Activated T-cell treated with anti-CD3 and anti-CD28 coated beads for 24 hours (primary cell): Measurements from ENCODE around the gene CH25H.
"Not testable (repeated sequence)": the region's sequence is repeated elsewhere in the genome, so short reads cannot be mapped to it uniquely, and the experiment has no call there.

Experiments
- DNase-seq: peaks from one replicate; pipeline ENCODE4 v3.0.0-alpha.2; 2020; ENCODE audit warnings: low read depth

The CH25H gene, protein sequence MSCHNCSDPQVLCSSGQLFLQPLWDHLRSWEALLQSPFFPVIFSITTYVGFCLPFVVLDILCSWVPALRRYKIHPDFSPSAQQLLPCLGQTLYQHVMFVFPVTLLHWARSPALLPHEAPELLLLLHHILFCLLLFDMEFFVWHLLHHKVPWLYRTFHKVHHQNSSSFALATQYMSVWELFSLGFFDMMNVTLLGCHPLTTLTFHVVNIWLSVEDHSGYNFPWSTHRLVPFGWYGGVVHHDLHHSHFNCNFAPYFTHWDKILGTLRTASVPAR

DNA sequence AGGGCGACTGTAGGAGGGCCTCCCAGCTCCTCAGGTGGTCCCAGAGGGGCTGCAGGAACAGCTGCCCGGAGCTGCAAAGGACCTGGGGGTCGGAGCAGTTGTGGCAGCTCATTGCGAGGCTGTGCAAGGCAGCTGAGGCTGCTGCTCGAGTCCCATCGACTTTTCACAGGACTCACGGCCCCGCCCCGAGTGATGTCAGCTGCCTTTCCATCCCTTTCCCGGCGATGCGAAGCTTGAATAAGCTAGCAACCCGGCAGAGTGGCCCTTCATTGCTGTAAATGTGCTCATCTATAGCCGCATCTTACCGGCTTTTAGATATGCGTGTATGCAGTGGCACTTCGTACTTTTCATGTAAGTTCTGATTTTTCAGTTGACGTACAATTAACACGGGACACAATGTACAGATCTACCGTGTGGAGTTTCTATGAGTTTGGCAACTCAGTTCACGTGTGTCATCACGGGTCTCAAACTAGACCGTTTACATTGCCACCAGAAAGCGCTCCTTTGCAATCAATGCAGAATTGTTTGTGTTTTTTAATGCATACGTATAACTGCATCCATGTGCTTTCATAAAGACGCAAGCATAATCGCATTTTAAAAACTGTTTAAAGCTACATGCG, at the start of gene CH25H:
Gene CH25H (minus strand): TSS at position 137 of the 620 bp plus-strand sequence. CDS start 25 bp downstream, at position 112.
- peak; percentile 36 for DNase-seq

DNA sequence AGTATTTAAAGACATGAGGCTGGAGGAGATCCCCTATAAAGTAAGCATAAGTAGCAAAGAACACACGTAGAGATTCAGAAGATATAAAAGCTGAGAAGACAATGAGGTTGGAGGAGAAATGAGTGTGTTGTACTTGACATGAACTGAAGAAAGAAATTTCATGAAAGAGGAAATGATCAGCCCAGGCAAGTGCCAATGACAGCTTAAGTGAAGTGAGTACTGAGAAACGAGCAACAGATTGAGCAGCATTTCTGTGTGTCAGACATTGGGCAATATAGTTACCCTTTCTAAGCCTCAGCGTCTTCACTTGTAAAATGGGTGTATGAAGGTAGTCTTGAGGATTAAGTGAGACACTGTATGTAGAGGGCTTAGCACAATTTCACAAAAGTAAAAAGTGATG, 49.2 kb upstream of the CH25H start:
- DNase-seq, result no peak

DNA sequence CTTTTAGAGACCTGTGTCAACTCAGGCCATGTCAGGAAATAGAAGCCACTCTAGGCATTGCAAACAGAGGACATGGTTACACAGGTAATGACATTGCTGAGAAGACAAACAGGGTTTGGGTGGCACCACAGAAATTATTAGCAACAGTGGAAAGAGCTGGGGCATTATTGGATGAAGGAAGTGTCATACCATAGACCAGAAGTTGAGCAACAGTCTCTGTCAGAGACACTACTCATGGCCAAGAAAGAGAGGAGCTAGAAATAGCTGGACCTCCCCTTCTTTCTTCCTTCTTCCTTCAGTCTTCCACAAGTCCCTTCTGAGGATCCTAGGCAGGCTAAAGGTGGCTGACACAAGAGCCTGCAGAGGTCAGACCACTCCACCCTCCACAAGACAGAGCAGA, 48.7 kb upstream of the CH25H start:
- DNase-seq, result no peak

GRCh38 chr10:89255091-89255579, 48.0 kb upstream of the CH25H start:
- DNase-seq, result not testable (repeated sequence)

- DNase-seq, result no peak
Measured at GRCh38 chr10:89252225-89252585, 45.1 kb upstream of the CH25H start.

DNA sequence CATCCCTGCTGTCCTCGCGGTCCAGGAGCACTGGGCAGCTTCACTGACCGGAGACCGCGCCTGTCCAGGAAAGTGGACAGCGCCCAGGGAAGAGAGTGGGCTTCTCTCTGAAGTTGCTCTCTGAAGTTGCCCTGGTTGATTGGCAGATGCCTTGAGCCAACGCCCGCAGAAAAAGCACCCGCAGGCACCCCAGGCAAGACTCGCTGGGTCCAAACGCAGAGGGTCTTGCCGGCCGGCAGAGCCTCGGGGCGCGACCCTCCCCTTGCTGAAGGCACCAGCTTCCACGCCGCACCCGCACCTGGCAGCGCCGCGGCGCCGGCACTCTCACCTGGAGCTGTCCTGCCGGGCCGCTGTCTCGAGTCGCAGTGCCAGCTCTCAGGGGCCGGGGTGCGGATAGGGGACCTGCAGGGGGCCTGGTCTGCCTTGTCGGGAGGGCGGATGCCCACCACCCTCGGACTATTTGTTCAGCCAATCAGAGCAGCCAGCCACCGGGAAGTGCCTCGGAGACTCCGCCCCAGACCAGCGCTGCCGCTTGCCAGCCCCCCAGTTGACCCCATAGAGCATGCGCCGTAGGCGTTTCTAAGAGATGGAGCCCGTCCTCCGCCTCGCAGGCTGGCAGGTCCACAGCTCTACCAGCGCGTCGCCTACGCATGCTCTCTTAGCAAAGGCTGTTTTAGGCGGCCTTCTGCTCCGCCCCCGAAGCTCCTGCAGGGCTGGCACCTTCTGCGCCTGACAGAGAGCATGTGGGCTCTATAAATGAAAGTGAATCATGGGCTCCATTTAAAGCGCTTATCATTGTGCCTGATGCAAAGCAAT, 44.5 kb upstream of the CH25H start, which contains the start of gene LIPA:
Gene LIPA (minus strand): TSS at position 367 of the 816 bp plus-strand sequence. CDS start 4,127 bp downstream, outside the sequence.
- peak; percentile 93 for DNase-seq

GRCh38 chr10:89250865-89251408, 43.8 kb upstream of the CH25H start:
- no peak for DNase-seq

- no peak for DNase-seq
Measured at GRCh38 chr10:89248990-89249389, 41.9 kb upstream of the CH25H start.

DNA sequence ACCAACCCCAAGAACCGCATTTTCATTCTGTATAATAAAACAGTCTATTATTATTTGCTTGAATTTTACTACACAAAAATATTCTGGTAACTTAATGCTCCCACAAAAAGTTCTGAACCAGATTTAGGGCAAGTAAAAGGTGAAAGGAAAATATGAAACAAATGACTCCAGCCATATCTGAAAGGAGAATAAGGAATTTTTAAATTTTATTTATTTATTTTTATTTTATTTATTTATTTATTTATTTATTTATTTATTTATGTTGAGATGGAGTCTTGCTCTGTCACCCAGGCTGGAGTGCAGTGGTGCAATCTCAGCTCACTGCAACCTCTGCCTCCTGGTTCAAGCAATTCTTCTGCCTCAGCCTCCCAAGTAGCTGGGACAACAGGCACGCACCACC, 40.5 kb upstream of the CH25H start:
- not testable (repeated sequence) for DNase-seq

GRCh38 chr10:89245802-89246201, 38.7 kb upstream of the CH25H start:
- no peak for DNase-seq

DNA sequence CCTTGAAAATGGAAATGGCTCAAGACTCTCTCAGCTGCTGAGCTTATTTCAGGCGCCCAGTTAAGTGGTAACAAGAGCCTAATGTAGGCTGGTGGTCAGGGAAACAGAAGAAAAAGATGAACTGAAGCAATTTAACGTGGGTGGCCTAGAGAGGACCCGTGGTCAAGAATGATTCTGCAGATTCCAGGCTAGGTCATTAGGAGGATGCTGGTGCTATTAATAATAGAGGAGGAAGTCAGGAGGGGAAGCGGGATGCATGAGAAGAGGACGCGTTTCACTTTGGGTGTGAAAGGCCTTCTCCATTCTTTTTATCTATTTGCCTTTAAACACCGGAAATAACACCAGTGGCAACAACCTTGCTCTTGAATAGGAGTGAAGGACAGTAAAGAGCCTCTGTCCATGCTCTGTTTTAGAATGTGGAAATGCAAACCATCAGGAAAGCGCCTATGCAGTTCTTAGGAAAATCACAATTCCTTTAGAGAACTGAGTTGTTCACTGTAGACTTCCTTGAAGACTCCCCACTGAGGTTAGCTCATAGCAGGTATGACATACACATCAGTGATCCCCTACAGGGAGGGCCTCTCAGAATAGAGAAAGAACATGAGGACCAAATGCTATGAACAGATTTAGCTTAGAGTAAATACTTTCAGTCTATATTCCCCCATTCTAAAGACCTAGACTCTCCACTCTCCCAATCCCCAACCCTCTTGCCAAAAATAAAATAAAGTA, 35.9 kb upstream of the CH25H start:
- DNase-seq, result no peak

- DNase-seq, result no peak
Measured at GRCh38 chr10:89242345-89242684, 35.2 kb upstream of the CH25H start.

- DNase-seq, result no peak
Measured at GRCh38 chr10:89241486-89242344, 34.6 kb upstream of the CH25H start.

GRCh38 chr10:89241026-89241425, 33.9 kb upstream of the CH25H start:
- no peak for DNase-seq

DNA sequence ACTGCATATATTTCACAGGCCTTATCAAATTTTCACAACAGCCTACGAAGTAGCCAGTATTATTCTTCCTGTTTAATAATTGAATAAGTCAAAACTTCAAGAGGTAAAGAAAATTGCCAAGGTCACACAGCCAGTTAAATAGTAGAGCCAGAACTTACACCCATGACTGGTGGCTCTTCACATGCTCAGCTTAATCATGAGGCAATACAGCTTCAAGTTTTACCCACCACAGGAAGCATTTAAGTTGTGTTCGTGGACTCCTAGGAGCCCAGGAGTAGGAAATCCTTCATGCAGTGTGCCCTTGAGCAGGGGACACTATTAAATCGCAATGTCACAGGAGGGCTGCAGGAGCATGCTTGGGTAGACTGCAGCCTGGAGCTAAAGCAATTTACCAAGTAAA, 33.4 kb upstream of the CH25H start:
- no peak for DNase-seq

DNA sequence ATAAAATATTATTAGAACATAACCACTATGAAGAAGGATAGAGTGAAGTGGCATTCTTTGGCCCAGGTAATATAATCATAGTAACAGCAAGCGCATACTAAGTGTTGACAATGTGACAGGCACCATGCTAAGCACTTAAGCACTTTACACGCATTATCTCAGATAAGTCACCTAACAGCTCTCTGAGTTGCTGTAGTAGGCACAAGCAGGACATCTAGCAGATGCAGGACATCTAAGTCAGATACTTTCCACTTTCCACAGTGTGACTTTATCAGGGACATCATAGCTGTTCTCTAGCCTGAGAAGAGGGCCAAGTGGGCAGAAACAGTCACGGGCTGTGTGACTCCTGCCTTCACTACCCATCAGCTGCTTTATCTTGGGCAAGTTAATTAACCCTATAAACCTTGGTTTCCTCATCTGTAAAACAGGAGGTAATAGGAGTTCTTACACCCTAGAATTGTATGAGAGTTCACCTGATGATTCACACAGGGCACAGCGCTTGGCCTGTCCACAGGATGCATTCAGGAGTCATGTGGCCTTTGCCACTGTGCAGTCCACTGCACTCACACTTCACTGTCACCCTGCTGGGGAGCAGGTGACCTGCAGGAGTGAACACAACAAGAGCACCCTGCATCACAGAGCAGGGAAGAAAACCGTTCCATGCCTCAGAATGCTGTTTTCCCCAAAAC, 32.0 kb upstream of the CH25H start:
- DNase-seq, result no peak

GRCh38 chr10:89237849-89238248, 30.7 kb upstream of the CH25H start:
- no peak for DNase-seq

DNA sequence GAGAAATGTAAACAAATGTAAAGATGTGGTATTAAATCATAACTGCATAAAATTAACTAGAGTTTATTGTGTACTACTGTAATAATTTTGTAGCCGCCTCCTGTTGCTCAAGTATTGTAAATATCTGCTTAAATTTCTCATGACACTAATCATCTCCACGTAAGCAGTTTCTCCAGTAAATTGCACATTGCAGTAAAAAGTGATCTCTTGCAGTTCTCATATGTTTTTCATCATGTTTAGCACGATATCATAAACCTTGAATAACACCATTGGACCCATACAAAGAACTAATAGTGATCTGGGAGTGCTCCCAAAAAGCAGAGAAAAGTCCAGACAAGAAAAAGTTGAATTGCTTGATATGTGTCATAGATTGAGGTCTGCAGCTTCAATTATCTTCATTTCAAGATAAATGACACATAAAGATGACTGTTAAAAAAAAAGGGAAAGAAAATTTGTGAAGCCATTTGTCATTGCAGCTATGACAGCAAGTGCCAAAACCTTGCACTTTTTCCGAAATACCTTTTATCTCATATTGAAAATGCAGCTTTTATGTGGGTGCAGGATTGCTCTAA, 29.2 kb upstream of the CH25H start:
- DNase-seq, result no peak

GRCh38 chr10:89235073-89235798, 28.1 kb upstream of the CH25H start:
- no peak for DNase-seq
